ENCODE measurements around the gene GPR33.

GPR33 gene

GRCh38 chr14:31510855-31511254, 23.0 kb upstream of the GPR33 start:
- TF ChIP-seq CTCF (IDR thresholded peaks at IDR 0.05; ENCODE audit: low read depth, low read length, missing control alignments), result no peak
- no peak for DNase-seq (ENCODE audit: extremely low read depth, low read depth)
- H3K4me3 ChIP-seq (replicated peaks; ENCODE audit: low read depth, low read length), result no peak overlapping the region

- no peak for DNase-seq (ENCODE audit: extremely low read depth, low read depth)
- peak; percentile 13 for TF ChIP-seq CTCF (IDR thresholded peaks at IDR 0.05; ENCODE audit: low read depth, low read length, missing control alignments)
- H3K4me3 ChIP-seq (replicated peaks; ENCODE audit: low read depth, low read length), result no peak overlapping the region
These were observed 22.4 kb upstream of the GPR33 start for GRCh38 chr14:31510222-31510621.

- H3K4me3 ChIP-seq (replicated peaks; ENCODE audit: low read depth, low read length), result no peak overlapping the region
- DNase-seq (ENCODE audit: extremely low read depth, low read depth), result no peak
- TF ChIP-seq CTCF (IDR thresholded peaks at IDR 0.05; ENCODE audit: low read depth, low read length, missing control alignments), result no peak
These were observed 20.3 kb upstream of the GPR33 start for GRCh38 chr14:31508135-31508534.

GRCh38 chr14:31505411-31505810, 17.6 kb upstream of the GPR33 start:
- H3K4me3 ChIP-seq (replicated peaks; ENCODE audit: low read depth, low read length), result no peak overlapping the region
- DNase-seq (ENCODE audit: extremely low read depth, low read depth), result no peak
- TF ChIP-seq CTCF (IDR thresholded peaks at IDR 0.05; ENCODE audit: low read depth, low read length, missing control alignments), result no peak

GRCh38 chr14:31501870-31502269, 14.0 kb upstream of the GPR33 start:
- no peak for DNase-seq (ENCODE audit: extremely low read depth, low read depth)
- no peak for TF ChIP-seq CTCF (IDR thresholded peaks at IDR 0.05; ENCODE audit: low read depth, low read length, missing control alignments)
- H3K4me3 ChIP-seq (replicated peaks; ENCODE audit: low read depth, low read length), result no peak overlapping the region

GRCh38 chr14:31492759-31493498, 5.1 kb upstream of the GPR33 start:
- DNase-seq (ENCODE audit: extremely low read depth, low read depth), result no peak
- H3K4me3 ChIP-seq (replicated peaks; ENCODE audit: low read depth, low read length), result no peak overlapping the region
- no peak for TF ChIP-seq CTCF (IDR thresholded peaks at IDR 0.05; ENCODE audit: low read depth, low read length, missing control alignments)

- DNase-seq (ENCODE audit: extremely low read depth, low read depth), result no peak
- TF ChIP-seq CTCF (IDR thresholded peaks at IDR 0.05; ENCODE audit: low read depth, low read length, missing control alignments), result no peak
- no peak overlapping the region for H3K4me3 ChIP-seq (replicated peaks; ENCODE audit: low read depth, low read length)
These were observed 1.9 kb upstream of the GPR33 start for GRCh38 chr14:31489691-31490090.
